ENCODE results near the gene RCC2. TPM values are rescaled to one million over a fixed set of nuclear protein-coding genes. Genes with fewer than 3 reads are reported as not detected.

The RCC2 gene
- total RNA-seq, 1 experiment from 2014 or later: 116 TPM

GRCh38 chr1:17437260-17437579, 2.3 kb downstream of the RCC2 start:
- ChIA-PET POLR2A (no interaction called here), CTCF (interaction anchor here (0.7 kb wide), 1 partner anchor 44 kb away, joined by 3 read pairs; no protein-coding TSS in a partner anchor)
- peak overlapping the region; percentile 77 to 81 for H3K4me3 ChIP-seq (ENCODE audit: low read depth in 2 of 2, low read length in 2 of 2)
- ATAC-seq (no peak), DNase-seq (ENCODE audit: low read depth, low spot score) (no peak)
- H3K27ac ChIP-seq (ENCODE audit: low read length): peak overlapping the region; percentile 92
- in situ Hi-C loops (cut with HindIII; ENCODE audit: low pct_unique_long_range_greater_than_20kb, low sequenced_read_pairs) (no loop called here), intact Hi-C loops (cut with micrococcal nuclease; ENCODE audit: unreplicated experiment) (no loop called here)
- H3K9me3 ChIP-seq (ENCODE audit: control insufficient read depth, insufficient read depth, low read depth, low read length): no peaks in the 10 kb centered on the region
- no peak for TF ChIP-seq SIN3A (IDR thresholded peaks at IDR 0.05; ENCODE audit: borderline replicate concordance, insufficient read depth, low read depth, low read length)
- TF ChIP-seq TCF7L2 (IDR thresholded peaks at IDR 0.05; ENCODE audit: low read depth, low read length): no peak
- no peak for TF ChIP-seq CTCF (IDR thresholded peaks at IDR 0.05)
- TF ChIP-seq REST (IDR thresholded peaks at IDR 0.05; ENCODE audit: insufficient read depth in 1 of 2, low read depth in 2 of 2, low read length in 1 of 2): no peak
- no peak for TF ChIP-seq POLR2AphosphoS5 (IDR thresholded peaks at IDR 0.05; ENCODE audit: low read depth, low read length)
- no TSS peak for BruUV-seq (replicated peaks)
- peaks cover 39% of the 10 kb centered on the region for H3K4me1 ChIP-seq (ENCODE audit: control insufficient read depth, insufficient read depth, low read length)
- H3K36me3 ChIP-seq (ENCODE audit: control insufficient read depth, insufficient read depth, low read length): peaks cover 2% of the 10 kb centered on the region; the same call in 1 of the 2 replicates
- no peaks in the 10 kb centered on the region for H3K27me3 ChIP-seq (ENCODE audit: control insufficient read depth, insufficient read depth, low read length)

- ATAC-seq (no peak), DNase-seq (ENCODE audit: low read depth, low spot score) (no peak)
- peaks cover 37% of the 10 kb centered on the region for H3K4me1 ChIP-seq (ENCODE audit: control insufficient read depth, insufficient read depth, low read length)
- in situ Hi-C loops (cut with HindIII; ENCODE audit: low pct_unique_long_range_greater_than_20kb, low sequenced_read_pairs) (no loop called here), intact Hi-C loops (cut with micrococcal nuclease; ENCODE audit: unreplicated experiment) (no loop called here)
- H3K36me3 ChIP-seq (ENCODE audit: control insufficient read depth, insufficient read depth, low read length): peaks cover 2% of the 10 kb centered on the region; the same call in 1 of the 2 replicates
- ChIA-PET CTCF (interaction anchor here (0.6 to 0.7 kb wide), 2 partner anchors 45 to 121 kb away, joined by 3 read pairs; no protein-coding TSS in a partner anchor), POLR2A (interaction anchor here (0.6 kb wide), 1 partner anchor 27 kb away, joined by 4 read pairs; no protein-coding TSS in a partner anchor)
- H3K27me3 ChIP-seq (ENCODE audit: control insufficient read depth, insufficient read depth, low read length): no peaks in the 10 kb centered on the region
- H3K27ac ChIP-seq (ENCODE audit: low read length): peak overlapping the region; percentile 92
- no peaks in the 10 kb centered on the region for H3K9me3 ChIP-seq (ENCODE audit: control insufficient read depth, insufficient read depth, low read depth, low read length)
- no peak for TF ChIP-seq REST (IDR thresholded peaks at IDR 0.05; ENCODE audit: insufficient read depth in 1 of 2, low read depth in 2 of 2, low read length in 1 of 2)
- TSS peak; percentile 69 for BruUV-seq (replicated peaks)
- peak overlapping the region; percentile 77 to 81 for H3K4me3 ChIP-seq (ENCODE audit: low read depth in 2 of 2, low read length in 2 of 2)
These were observed 2.9 kb downstream of the RCC2 start for GRCh38 chr1:17436380-17437174.
